Measurements from ENCODE around the gene TNIP1.

- TF ChIP-seq CTCF (IDR thresholded peaks at IDR 0.05; ENCODE audit: low read depth, low read length, poor library complexity, severe bottlenecking) (peak; percentile 96), EZH2phosphoT487 (IDR thresholded peaks at IDR 0.05; ENCODE audit: borderline replicate concordance, low read length) (no peak)
Observed at GRCh38 chr5:151051066-151051930, 29.5 kb downstream of the TNIP1 start.

Data from DOHH2 (cell line).